GM11168 (cell line): ENCODE data around the gene TMEM26.
"Not testable (repeated sequence)": the region's sequence is repeated elsewhere in the genome, so short reads cannot be mapped to it uniquely, and the experiment has no call there.

Source experiments
- in situ Hi-C: fragments of 300-500 bp; cut with MboI; formaldehyde crosslinking; loops from one replicate; pipeline ENCODE4 v1.12.0; 2022; ENCODE audit warnings: low sequenced_read_pairs; ENCODE audit not compliant: unreplicated experiment

TMEM26 gene

DNA sequence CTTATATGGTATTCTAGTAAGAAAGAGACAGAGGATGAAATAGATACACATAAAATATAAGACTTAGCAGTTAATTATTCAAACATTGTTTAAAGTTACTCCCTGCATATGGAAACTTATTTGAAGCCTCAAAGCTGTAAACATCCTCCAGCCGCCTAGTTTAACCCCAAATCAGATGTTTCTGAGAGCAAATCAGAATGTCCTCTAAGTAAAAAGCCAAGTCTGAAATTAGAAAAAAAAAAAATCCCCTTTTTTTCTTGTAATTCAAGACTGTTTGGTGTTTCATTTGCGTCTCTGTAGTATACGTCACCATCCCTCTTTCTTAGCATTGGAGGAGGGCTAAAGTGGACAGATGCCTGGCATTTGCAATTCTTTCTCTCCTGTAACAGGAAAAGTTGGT is 46.4 kb downstream of the TMEM26 start:
- in situ Hi-C loops, result no loop called here

DNA sequence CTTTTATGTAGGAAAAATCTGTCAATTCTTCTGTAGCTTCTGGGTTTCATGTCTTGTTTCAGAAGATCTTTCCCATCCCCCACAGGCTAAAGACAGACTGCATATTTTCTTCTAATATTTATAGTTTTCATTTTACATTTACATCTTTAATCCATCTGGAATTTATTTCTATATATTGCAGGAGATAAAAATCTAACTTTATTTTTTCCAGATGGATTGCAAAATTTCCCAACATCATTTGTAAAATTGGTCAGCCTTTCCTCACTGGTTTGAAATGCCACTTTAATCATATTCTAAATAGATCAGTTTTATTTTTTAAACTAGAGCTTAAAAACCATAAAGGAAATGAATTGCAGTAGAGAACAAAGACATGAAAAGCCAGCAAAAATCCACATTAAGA is 46.9 kb downstream of the TMEM26 start:
- in situ Hi-C loops, result no loop called here

DNA sequence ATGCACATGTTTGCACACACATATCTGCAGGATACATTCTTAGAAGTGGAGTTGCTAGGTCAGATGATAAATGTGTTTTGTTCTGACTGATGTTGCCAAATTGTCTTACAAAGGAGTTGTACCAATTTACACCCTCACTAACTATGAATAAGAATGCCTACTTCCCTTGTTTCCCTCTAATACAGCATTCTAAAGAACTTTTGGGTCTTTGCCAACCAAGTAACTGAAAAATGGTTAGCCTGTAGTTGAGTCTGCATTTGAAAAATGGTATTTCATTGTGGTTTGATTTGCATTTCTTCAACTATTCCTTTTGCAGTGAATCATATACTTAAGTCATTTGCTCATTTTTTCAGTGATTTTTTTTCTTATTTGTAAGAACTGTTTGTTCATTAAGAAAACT is 48.4 kb downstream of the TMEM26 start:
- in situ Hi-C loops, result no loop called here

- in situ Hi-C loops, result no loop called here
Observed at GRCh38 chr10:61400524-61400923, 52.7 kb downstream of the TMEM26 start.

GRCh38 chr10:61399406-61399805 is 53.8 kb downstream of the TMEM26 start:
- in situ Hi-C loops, result no loop called here

DNA sequence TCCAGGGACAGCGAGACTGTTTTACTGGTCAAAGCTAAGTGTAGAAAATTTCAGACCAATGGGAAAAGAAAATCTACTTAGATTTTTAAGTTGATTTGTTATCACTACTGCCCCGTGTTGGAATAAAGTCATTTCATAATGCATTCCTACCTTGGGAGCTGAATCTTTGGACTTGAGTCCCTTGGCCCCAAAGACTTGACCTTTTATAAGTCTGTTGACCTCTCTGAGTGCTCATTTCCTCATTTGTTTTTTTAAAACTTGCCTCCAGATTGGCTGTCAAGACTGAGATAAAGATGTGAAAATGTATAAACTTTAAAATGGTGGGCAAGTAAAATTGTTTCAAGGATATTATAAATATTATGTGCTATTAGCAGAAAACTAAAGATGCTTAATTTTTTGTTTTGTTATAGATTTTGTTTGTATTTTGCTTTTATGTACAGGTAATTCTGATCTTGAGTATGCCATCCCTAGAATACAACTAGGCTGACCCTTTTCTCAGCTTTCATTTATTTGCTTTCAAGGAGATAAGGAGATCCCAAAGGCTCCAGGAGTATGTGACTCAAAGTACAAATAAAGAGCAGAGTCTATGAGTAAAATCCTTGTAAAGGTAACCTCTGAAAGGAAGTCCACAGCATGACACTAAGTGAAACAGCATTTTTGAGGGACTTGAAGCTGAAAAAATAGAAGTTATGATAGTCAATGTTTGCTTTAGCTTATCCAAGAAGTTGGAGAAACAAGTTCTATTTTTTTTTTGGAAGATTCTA is 54.6 kb downstream of the TMEM26 start:
- in situ Hi-C loops, result no loop called here

GRCh38 chr10:61397175-61397986 is 55.8 kb downstream of the TMEM26 start:
- in situ Hi-C loops, result no loop called here

- in situ Hi-C loops, result no loop called here
Observed at GRCh38 chr10:61391281-61391680, 61.9 kb downstream of the TMEM26 start.

DNA sequence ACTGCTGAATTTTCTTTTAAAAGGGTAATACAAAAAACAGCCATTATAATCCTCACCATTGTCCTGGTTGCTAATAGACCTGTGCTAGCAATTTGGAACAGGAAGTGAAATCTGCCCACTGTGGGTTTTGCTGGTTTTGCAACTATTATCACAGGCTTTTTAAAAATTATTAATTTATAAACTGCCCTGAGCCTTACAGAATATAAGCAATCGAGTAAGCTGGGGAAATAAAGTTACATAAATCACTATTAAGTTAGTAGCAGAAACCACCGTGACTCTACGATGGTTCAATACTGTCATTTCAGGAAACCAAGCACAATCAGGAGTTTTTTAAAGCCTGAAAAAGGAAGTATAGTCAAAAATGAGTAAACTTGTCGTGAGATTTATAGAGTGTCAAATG is 62.3 kb downstream of the TMEM26 start:
- in situ Hi-C loops, result no loop called here

DNA sequence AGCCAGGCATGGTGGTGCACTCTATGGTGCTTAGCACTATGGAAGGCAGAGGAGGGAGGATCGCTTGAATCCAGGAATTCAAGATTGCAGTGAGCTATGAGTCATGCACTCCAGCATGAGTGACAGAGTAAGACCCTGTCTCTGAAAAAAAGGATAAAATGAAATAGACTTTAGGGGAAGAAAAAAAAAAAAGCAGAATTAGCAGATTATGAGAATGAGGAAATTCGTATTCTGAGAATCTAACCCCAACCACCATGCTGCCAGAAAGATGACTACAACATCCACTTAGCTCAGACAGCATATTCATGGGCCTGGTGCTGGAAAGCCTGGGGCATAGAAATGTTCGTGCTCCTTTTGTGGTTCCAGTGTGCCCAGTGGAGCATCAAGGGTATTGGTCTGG is 63.3 kb downstream of the TMEM26 start:
- in situ Hi-C loops, result no loop called here

DNA sequence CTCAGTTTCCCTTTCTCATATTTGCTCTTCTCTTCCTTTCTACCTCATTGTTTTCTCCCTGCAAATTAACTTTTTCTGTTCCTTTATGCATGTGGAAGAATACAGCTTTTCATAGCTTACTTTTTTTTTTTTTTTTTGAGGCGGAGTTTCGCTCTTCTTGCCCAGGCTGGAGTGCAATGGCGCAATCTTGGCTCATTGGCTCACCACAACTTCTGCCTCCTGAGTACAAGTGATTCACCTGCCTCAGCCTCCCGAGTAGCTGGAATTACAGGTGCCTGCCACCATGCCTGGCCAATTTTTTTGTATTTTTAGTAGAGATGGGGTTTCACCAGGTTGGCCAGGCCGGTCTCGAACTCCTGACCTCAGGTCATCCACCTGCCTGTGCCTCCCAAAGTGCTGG is 64.2 kb downstream of the TMEM26 start:
- in situ Hi-C loops, result not testable (repeated sequence)

- in situ Hi-C loops, result no loop called here
Observed at GRCh38 chr10:61385231-61386001, 67.8 kb downstream of the TMEM26 start.

DNA sequence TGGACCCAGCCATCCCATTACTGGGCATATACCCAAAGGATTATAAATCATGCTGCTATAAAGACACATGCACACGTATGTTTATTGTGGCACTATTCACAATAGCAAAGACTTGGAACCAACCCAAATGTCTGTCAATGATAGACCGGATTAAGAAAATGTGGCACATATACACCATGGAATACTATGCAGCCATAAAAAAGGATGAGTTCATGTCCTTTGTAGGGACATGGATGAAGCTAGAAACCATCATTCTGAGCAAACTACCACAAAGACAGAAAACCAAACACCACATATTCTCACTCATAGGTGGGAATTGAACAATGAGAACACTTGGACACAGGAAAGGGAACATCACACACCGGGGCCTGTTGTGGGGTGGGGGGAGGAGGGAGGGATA is 72.0 kb downstream of the TMEM26 start:
- in situ Hi-C loops, result not testable (repeated sequence)

GRCh38 chr10:61378865-61379264 is 74.3 kb downstream of the TMEM26 start:
- in situ Hi-C loops, result no loop called here

GRCh38 chr10:61376908-61377368 is 76.2 kb downstream of the TMEM26 start:
- in situ Hi-C loops, result no loop called here

- in situ Hi-C loops, result no loop called here
Observed at GRCh38 chr10:61376377-61376776, 76.8 kb downstream of the TMEM26 start.

- in situ Hi-C loops, result no loop called here
Observed at GRCh38 chr10:61366365-61366764, 86.8 kb downstream of the TMEM26 start.

DNA sequence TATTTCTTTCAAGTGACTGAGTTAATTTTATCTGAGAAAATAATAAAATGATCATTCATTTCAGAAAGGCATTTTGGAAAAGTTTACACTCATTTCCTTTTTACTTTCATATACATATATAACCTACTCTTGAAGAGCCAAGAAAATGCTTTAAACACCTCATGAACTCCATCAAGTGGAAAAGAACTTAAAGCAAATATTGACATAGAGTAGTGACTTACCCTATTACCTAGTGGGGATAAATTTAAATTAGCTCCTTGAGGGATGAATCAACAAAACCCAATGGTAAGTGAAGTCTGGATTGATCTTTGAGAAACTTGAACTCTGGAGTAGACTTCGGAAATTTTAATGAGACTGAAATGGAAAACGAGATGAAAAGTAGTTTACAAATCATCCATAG is 88.6 kb downstream of the TMEM26 start:
- in situ Hi-C loops, result no loop called here

DNA sequence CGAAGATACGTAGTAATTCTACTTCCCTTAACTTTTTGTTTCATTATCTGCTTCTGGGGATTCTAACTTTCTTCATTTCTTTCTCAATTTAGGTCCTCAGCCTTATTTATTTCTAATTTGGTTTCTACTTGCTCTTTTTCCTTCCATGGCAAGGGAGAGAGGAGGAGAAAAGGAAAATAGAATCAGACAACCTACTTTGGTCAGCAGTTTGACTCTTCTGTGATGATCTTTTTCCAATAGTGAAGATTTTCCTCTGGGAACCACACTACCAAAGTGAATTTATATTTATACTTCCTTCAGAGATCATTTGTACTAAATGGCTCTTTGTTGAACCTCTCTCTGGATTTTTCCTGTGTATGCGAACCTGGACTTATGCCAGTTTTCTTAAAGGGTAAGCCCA is 90.2 kb downstream of the TMEM26 start:
- in situ Hi-C loops, result no loop called here

DNA sequence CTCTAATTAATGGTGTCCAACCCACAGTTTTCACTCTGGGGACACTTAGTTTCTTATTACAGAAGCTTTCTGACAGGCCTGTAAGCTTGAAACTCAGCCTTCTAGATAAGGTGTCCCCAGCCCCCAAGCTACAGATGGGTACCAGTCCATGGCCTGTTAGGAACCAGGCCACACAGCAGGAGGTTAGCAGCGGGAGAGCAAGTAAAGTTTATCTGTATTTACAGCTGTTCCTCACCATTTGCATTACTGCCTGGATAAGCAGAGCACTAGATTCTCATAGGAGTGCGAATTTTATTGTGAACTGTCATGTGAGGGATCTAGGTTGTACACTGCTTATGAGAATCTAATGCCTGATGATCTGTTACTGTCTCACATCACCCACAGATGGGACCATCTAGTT is 93.7 kb downstream of the TMEM26 start:
- in situ Hi-C loops, result no loop called here

DNA sequence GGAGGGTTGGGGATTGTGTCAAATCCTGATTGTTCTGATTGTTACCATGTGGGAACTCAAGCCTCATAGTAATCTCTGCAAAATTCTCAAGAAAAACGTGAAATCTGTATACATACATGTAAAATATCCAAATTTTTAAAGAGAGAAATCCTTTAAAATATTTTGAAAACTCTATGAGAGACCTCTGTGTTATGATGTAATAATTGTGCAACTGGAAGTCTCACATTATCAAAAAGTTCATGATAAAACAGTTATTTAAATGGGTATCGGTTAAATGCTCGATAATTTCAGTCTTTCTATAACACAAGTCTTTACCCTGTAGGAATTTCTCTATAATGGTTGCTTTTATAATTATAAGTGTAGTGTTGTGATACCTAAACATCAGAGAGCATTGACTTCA is 95.5 kb downstream of the TMEM26 start:
- in situ Hi-C loops, result no loop called here
